ENCODE data around the gene NARF.

Gene NARF

GRCh38 chr17:82434216-82434565 lies 24.4 kb upstream of the NARF start:
- no peak for DNase-seq (ENCODE audit: low read depth)

GRCh38 chr17:82435103-82435502 lies 23.4 kb upstream of the NARF start:
- DNase-seq (ENCODE audit: low read depth), result no peak

GRCh38 chr17:82435601-82436583 lies 22.6 kb upstream of the NARF start:
- DNase-seq (ENCODE audit: low read depth), result no peak

- no peak for DNase-seq (ENCODE audit: low read depth)
These were observed 21.8 kb upstream of the NARF start for GRCh38 chr17:82436601-82437324.

GRCh38 chr17:82437325-82437668 lies 21.2 kb upstream of the NARF start:
- DNase-seq (ENCODE audit: low read depth), result no peak

- DNase-seq (ENCODE audit: low read depth), result no peak
These were observed 19.9 kb upstream of the NARF start for GRCh38 chr17:82438401-82439193.

GRCh38 chr17:82439194-82439828 lies 19.2 kb upstream of the NARF start:
- DNase-seq (ENCODE audit: low read depth), result no peak

- no peak for DNase-seq (ENCODE audit: low read depth)
These were observed 18.6 kb upstream of the NARF start for GRCh38 chr17:82439829-82440365.

GRCh38 chr17:82440469-82440981 lies 18.0 kb upstream of the NARF start:
- DNase-seq (ENCODE audit: low read depth), result no peak

- DNase-seq (ENCODE audit: low read depth), result no peak
These were observed 17.4 kb upstream of the NARF start for GRCh38 chr17:82440991-82441627.

- no peak for DNase-seq (ENCODE audit: low read depth)
These were observed 16.7 kb upstream of the NARF start for GRCh38 chr17:82441691-82442487.

GRCh38 chr17:82442643-82443464 lies 15.7 kb upstream of the NARF start:
- no peak for DNase-seq (ENCODE audit: low read depth)

- DNase-seq (ENCODE audit: low read depth), result no peak
These were observed 14.9 kb upstream of the NARF start for GRCh38 chr17:82443465-82444283.

- DNase-seq (ENCODE audit: low read depth), result no peak
These were observed 14.2 kb upstream of the NARF start for GRCh38 chr17:82444284-82444893.

- no peak for DNase-seq (ENCODE audit: low read depth)
These were observed 13.5 kb upstream of the NARF start for GRCh38 chr17:82444941-82445521.

- DNase-seq (ENCODE audit: low read depth), result no peak
These were observed 13.0 kb upstream of the NARF start for GRCh38 chr17:82445542-82445941.

GRCh38 chr17:82446124-82446523 lies 12.4 kb upstream of the NARF start:
- DNase-seq (ENCODE audit: low read depth), result no peak

GRCh38 chr17:82446649-82447048 lies 11.9 kb upstream of the NARF start:
- DNase-seq (ENCODE audit: low read depth), result no peak
